Measurements from ENCODE around the gene TIAM1.

- TF ChIP-seq CTCF (IDR thresholded peaks at IDR 0.05) (no peak), USF1 (CRISPR knock-in tag; IDR thresholded peaks at IDR 0.05) (no peak), NFYB (CRISPR knock-in tag; conservative IDR thresholded peaks at IDR 0.05; ENCODE audit: low read depth) (no peak), ZBTB43 (CRISPR knock-in tag; IDR thresholded peaks at IDR 0.05) (no peak), IRF2 (CRISPR knock-in tag; IDR thresholded peaks at IDR 0.05; ENCODE audit: borderline replicate concordance, low read depth) (no peak), MLX (CRISPR knock-in tag; IDR thresholded peaks at IDR 0.05) (no peak), IRF1 (CRISPR knock-in tag; IDR thresholded peaks at IDR 0.05) (no peak), ELF4 (CRISPR knock-in tag; IDR thresholded peaks at IDR 0.05; ENCODE audit: low read depth) (no peak), USF2 (CRISPR knock-in tag; IDR thresholded peaks at IDR 0.05) (no peak)
These were observed 54.4 kb downstream of the TIAM1 start for GRCh38 chr21:31289702-31290101.

All from WTC11 (cell line).